IMR-90 (cell line): Measurements from ENCODE around the gene CCDC85B.

ENCODE experiments used
- CTCF ChIP-seq: conservative IDR thresholded peaks from 2 replicates; pipeline ENCODE4 v1.5.1; 2012; ENCODE audit warnings: mild to moderate bottlenecking, low read depth, low read length, improper control_type of control experiment
- MAFK ChIP-seq: IDR thresholded peaks from 2 replicates; pipeline ENCODE4 v1.6.1; 2012; ENCODE audit warnings: low read depth, low read length, improper control_type of control experiment

- TF ChIP-seq CTCF, result no peak
- TF ChIP-seq MAFK, result no peak
Measured at GRCh38 chr11:65861533-65862183, 28.8 kb upstream of the CCDC85B start.
